ENCODE results near the gene LDAF1.

GRCh38 chr16:21228361-21228872, 69.9 kb downstream of the LDAF1 start:
- TF ChIP-seq EZH2phosphoT487 (IDR thresholded peaks at IDR 0.05; ENCODE audit: insufficient read depth, low read depth) (no peak), EZH2 (IDR thresholded peaks at IDR 0.05; ENCODE audit: insufficient read depth, poor library complexity, severe bottlenecking) (no peak)

Measured in GM23248 (cell line).